ENCODE data around the gene KMT2D.

DNA sequence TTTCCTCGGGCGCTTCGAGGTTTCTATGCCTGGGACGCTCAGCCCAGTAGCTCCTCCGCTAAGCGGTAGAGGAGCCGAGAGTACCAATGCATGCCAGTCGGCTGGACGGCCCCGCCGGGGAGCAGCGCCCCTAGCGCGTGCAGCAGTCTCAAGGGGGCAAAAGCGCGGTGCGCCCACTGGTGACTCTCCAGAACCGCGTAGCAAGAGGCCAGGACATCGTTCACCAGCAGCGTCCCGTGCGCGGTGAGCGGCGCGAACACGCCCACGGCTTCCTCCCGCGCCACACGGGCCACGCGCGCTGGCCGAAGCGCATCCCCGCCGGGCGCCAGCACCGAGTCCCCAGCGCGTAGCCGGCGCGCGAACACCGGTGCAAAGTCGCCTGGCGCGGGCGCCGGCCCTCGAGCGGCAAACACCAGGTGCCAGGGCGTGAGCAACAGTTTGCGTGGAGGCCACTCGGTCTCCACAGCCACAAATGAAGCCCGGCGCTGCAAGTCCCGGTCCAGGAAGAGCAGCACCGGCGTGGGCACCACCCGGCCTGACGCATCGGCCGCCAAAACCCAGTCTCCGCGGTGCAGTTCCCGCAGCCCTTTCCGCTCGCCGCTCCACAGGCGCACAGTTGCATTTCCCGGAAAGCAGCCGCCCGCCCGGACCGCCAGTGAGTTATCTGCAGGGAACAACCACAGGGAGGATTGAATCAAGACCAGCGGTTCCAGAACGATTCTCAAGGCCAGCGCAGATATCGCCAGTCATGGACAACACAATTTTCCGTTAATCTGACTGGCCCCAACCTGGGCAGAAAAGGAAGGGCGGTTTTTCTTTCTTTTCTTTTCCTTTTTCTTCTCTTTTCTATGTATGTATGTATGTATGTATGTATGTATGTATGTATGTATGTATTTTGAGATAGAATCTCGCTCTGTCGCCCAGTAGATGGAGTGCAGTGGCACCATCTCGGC, 29.5 kb upstream of the KMT2D start:
- peak; percentile 71 for TF ChIP-seq EZH2 (IDR thresholded peaks at IDR 0.05; ENCODE audit: low read length, unreplicated experiment)
- TF ChIP-seq, protein P1, sequence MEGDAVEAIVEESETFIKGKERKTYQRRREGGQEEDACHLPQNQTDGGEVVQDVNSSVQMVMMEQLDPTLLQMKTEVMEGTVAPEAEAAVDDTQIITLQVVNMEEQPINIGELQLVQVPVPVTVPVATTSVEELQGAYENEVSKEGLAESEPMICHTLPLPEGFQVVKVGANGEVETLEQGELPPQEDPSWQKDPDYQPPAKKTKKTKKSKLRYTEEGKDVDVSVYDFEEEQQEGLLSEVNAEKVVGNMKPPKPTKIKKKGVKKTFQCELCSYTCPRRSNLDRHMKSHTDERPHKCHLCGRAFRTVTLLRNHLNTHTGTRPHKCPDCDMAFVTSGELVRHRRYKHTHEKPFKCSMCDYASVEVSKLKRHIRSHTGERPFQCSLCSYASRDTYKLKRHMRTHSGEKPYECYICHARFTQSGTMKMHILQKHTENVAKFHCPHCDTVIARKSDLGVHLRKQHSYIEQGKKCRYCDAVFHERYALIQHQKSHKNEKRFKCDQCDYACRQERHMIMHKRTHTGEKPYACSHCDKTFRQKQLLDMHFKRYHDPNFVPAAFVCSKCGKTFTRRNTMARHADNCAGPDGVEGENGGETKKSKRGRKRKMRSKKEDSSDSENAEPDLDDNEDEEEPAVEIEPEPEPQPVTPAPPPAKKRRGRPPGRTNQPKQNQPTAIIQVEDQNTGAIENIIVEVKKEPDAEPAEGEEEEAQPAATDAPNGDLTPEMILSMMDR (conservative IDR thresholded peaks at IDR 0.05; ENCODE audit: low read depth, low read length) = peak; percentile 41; the same call in 1 of the 2 replicates
